ENCODE measurements around the gene TMEM233. TPM values are rescaled to one million over a fixed set of nuclear protein-coding genes. Genes with fewer than 3 reads are reported as not detected.

Gene TMEM233
- total and polyA plus RNA-seq, 10 of the 15 experiments (the other 5 are each of a cell fraction or from before 2014, with no cell fraction given): not detected

DNA sequence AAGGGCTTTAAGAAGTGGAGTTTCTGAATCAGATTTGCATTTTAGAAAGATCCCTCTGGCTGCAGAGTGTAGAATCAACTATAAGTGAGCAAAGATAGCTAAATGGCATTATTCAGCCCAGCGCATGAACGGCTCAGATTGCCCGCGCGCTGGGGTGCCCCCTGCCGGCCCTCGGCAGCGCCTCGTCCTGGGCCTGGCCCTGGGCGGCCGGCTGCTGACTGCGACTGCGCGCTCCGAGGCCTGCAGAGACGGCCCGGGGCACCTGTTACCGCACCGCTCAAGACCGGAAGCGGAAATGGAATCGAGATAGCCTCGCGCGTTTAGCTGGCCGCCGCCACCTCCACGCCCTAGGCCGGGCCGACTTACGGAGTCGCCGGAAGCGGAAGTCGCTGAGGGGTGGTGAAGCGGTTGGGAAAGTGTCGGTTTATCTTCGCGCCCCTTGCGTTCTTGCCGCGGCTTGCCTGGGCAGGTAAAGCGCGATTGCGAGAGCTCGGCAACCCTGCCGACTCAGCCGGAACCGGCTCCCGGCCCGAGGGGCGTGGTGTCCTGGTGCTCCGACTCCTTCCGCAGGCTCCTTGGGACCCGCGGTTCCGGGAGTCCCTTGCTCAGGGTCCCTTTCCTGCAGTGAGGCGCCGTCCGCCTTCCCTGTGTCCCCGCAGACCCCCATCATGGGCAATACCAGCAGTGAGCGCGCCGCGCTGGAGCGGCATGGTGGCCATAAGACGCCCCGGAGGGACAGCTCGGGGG is 74.2 kb downstream of the TMEM233 start, which contains the start of gene PRKAB1:
TSS of gene PRKAB1 (plus strand) at position 557 of the 747 bp plus-strand sequence. CDS start at position 669, 112 bp downstream.
- no peaks in the 10 kb centered on the region for H3K9me3 ChIP-seq (replicated peaks; ENCODE audit: control insufficient read depth, insufficient read depth, low read length)
- ChIA-PET RAD21 (ENCODE audit: unreplicated experiment) (interaction anchor here (0.9 to 4.3 kb wide), 5 partner anchors 9 to 114 kb away, joined by 3 to 41 read pairs (median 4); no protein-coding TSS in a partner anchor), SMC1A (ENCODE audit: uncharacterized antibody, unreplicated experiment) (interaction anchor here (6.9 kb wide), 1 partner anchor 13 kb away, joined by 83 read pairs; no protein-coding TSS in a partner anchor), CTCF (interaction anchor here (0.9 to 7.2 kb wide), 11 partner anchors 9 to 339 kb away, joined by 3 to 91 read pairs (median 4); no protein-coding TSS in a partner anchor), POLR2A (interaction anchor here (0.5 to 5.4 kb wide), 5 partner anchors 9 to 113 kb away, joined by 3 to 54 read pairs (median 3); no protein-coding TSS in a partner anchor)
- H3K4me3 ChIP-seq: peak within 1 kb of the TSS; percentile 98
- DNase-seq (ENCODE audit: low read depth, low spot score) (peak; percentile 89), ATAC-seq (peak; percentile 91), FAIRE-seq (peak; percentile 89)
- H3K4me1 ChIP-seq (ENCODE audit: control insufficient read depth, insufficient read depth, low read length): peaks cover 21% of the 10 kb centered on the region
- H2AFZ ChIP-seq (ENCODE audit: control insufficient read depth, low read depth, low read length): peak within 1 kb of the TSS; percentile 90
- peaks cover 2 to 7% of the 10 kb centered on the region in 2 experiments; a peak in 3 of 4 replicates for H3K36me3 ChIP-seq (ENCODE audit: control insufficient read depth in 2 of 2, insufficient read depth in 2 of 2, low read length in 1 of 2)
- no peaks in the 10 kb centered on the region for H3K27me3 ChIP-seq (replicated peaks in 1 of 2; ENCODE audit: control insufficient read depth in 2 of 2, insufficient read depth in 2 of 2, low read length in 1 of 2)
- H3K27ac ChIP-seq (ENCODE audit: control insufficient read depth, insufficient read depth): peak within 1 kb of the TSS; percentile 97
- H3K4me2 ChIP-seq (ENCODE audit: control insufficient read depth, insufficient read depth): peak within 1 kb of the TSS; percentile 92
- no peaks in the 10 kb centered on the region for H4K20me1 ChIP-seq (ENCODE audit: control insufficient read depth, insufficient read depth)
- intact Hi-C loops (cut with micrococcal nuclease; ENCODE audit: unreplicated experiment): loop anchor here (5.0 kb wide), 3 partner anchors 225 to 320 kb away; partner anchors contain the start of gene BICDL1
- TSS peak; percentile 82 for BruUV-seq (replicated peaks)
- WGBS (ENCODE audit: insufficient coverage, insufficient replicate concordance, low lambda C conversion rate, missing lambda C conversion rate): 2% methylated on average over 64 of the region's 69 CpGs
- H3K79me2 ChIP-seq (ENCODE audit: control insufficient read depth, insufficient read depth, low read length): peaks cover 40% of the 10 kb centered on the region
- H3K9ac ChIP-seq (ENCODE audit: control insufficient read depth, insufficient read depth, low read length): peak within 1 kb of the TSS; percentile 99
- in situ Hi-C loops (cut with MboI): loop anchor here (25.0 kb wide), 1 partner anchor 1530 kb away; the partner anchor contains the start of gene PEBP1
- no peak; the same call in 1 of the 2 replicates for TF ChIP-seq TBL1XR1 (IDR thresholded peaks at IDR 0.05; ENCODE audit: low read depth, low read length)
- TF ChIP-seq BCL11A (IDR thresholded peaks at IDR 0.05; ENCODE audit: low read depth, low read length): no peak
- peak; percentile 87 for TF ChIP-seq SMAD5 (IDR thresholded peaks at IDR 0.05; ENCODE audit: low read depth)
- no peak for TF ChIP-seq FOXM1 (IDR thresholded peaks at IDR 0.05; ENCODE audit: low read depth, low read length)
- TF ChIP-seq DPF2 (IDR thresholded peaks at IDR 0.05): no peak; the same call in none of the 2 replicates
- TF ChIP-seq ZNF274 (IDR thresholded peaks at IDR 0.05; ENCODE audit: insufficient read depth, insufficient read length): no peak
- TF ChIP-seq RELA (IDR thresholded peaks at IDR 0.05; ENCODE audit: borderline replicate concordance, partially characterized antibody): peak; percentile 51
- peak; percentile 78; the same call in 1 of the 2 replicates for TF ChIP-seq PML (IDR thresholded peaks at IDR 0.05; ENCODE audit: low read length)
- no peak for TF ChIP-seq SUZ12 (IDR thresholded peaks at IDR 0.05; ENCODE audit: unreplicated experiment)
- TF ChIP-seq SRF (IDR thresholded peaks at IDR 0.05; ENCODE audit: low read depth in 2 of 2, low read length in 2 of 2): peak in 1 of 2 experiments; percentile 16; a peak in 1 of 4 replicates
- TF ChIP-seq GATAD2B (conservative IDR thresholded peaks at IDR 0.05; ENCODE audit: low read depth): peak; percentile 80
- TF ChIP-seq, protein P1, sequence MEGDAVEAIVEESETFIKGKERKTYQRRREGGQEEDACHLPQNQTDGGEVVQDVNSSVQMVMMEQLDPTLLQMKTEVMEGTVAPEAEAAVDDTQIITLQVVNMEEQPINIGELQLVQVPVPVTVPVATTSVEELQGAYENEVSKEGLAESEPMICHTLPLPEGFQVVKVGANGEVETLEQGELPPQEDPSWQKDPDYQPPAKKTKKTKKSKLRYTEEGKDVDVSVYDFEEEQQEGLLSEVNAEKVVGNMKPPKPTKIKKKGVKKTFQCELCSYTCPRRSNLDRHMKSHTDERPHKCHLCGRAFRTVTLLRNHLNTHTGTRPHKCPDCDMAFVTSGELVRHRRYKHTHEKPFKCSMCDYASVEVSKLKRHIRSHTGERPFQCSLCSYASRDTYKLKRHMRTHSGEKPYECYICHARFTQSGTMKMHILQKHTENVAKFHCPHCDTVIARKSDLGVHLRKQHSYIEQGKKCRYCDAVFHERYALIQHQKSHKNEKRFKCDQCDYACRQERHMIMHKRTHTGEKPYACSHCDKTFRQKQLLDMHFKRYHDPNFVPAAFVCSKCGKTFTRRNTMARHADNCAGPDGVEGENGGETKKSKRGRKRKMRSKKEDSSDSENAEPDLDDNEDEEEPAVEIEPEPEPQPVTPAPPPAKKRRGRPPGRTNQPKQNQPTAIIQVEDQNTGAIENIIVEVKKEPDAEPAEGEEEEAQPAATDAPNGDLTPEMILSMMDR (IDR thresholded peaks at IDR 0.05 in 2 of 3, conservative IDR thresholded peaks at IDR 0.05 in 1 of 3; ENCODE audit: control insufficient read depth in 2 of 3, extremely low read depth in 1 of 3, insufficient read depth in 1 of 3, low read depth in 3 of 3, low read length in 3 of 3): peak; percentile 78 to 97 (median 93); a peak in 4 of 6 replicates
- no peak for TF ChIP-seq FOXK2 (IDR thresholded peaks at IDR 0.05)
- TF ChIP-seq, protein P2, sequence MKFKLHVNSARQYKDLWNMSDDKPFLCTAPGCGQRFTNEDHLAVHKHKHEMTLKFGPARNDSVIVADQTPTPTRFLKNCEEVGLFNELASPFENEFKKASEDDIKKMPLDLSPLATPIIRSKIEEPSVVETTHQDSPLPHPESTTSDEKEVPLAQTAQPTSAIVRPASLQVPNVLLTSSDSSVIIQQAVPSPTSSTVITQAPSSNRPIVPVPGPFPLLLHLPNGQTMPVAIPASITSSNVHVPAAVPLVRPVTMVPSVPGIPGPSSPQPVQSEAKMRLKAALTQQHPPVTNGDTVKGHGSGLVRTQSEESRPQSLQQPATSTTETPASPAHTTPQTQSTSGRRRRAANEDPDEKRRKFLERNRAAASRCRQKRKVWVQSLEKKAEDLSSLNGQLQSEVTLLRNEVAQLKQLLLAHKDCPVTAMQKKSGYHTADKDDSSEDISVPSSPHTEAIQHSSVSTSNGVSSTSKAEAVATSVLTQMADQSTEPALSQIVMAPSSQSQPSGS (IDR thresholded peaks at IDR 0.05; ENCODE audit: low read length): no peak
- TF ChIP-seq CBX3 (IDR thresholded peaks at IDR 0.05; ENCODE audit: borderline replicate concordance, low read depth): no peak
- no peak for TF ChIP-seq ZBED1 (IDR thresholded peaks at IDR 0.05; ENCODE audit: borderline replicate concordance)
- TF ChIP-seq RFX5 (IDR thresholded peaks at IDR 0.05; ENCODE audit: low read depth, low read length): 0 out of 2 replicates have a peak, but pooled peaks have one; percentile 14
- no peak for TF ChIP-seq MTA2 (IDR thresholded peaks at IDR 0.05; ENCODE audit: low read depth)
- peak; percentile 77; the same call in 2 of the 3 replicates for TF ChIP-seq POU2F2 (IDR thresholded peaks at IDR 0.05; ENCODE audit: borderline replicate concordance, low read depth, low read length)
- no peak for TF ChIP-seq ZNF217 (IDR thresholded peaks at IDR 0.05)
- TF ChIP-seq ETV6 (conservative IDR thresholded peaks at IDR 0.05 in 1 of 2, IDR thresholded peaks at IDR 0.05 in 1 of 2; ENCODE audit: borderline replicate concordance in 1 of 2, low read depth in 1 of 2): peak in 1 of 2 experiments; percentile 76; a peak in 1 of 4 replicates

Data from GM12878 (cell line).